ENCODE results near the gene RAB3GAP2.

The RAB3GAP2 gene

DNA sequence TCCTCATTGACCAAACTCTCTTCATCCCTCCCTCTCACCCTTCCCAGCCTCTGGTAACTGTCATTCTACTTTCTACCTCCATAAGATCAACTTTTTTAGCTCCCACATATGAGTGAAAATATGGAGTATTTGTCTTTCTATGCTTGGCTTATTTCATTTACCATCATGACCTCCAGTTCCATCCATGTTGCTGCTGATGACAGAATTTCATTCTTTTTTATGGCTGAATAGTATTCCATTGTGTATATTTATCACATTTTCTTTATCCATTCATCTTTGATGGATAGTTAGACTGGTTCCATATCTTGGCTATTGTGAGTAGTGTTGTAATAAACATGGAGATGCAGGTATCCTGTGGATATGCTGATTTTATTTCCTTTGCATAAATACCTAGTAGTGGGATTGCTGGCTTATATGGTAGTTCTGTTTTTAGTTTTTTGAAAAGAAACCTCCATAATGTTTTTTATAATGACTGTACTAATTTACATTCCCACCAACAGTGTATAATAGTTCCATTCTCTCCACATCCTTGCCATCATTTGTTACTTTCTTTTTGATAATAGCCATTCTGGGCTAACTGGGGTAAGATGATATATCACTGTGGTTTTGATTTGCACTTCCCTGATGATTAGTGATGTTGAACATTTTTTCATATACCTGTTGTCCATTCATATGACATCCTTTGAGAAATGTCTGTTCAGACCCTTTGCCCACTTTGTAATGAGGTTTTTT, 142.6 kb downstream of the RAB3GAP2 start:
- no peak overlapping the region for H3K4me3 ChIP-seq (ENCODE audit: low read depth, low read length)
- ChIA-PET POLR2A (no interaction called here), CTCF (no interaction called here)
- TF ChIP-seq, protein P1, sequence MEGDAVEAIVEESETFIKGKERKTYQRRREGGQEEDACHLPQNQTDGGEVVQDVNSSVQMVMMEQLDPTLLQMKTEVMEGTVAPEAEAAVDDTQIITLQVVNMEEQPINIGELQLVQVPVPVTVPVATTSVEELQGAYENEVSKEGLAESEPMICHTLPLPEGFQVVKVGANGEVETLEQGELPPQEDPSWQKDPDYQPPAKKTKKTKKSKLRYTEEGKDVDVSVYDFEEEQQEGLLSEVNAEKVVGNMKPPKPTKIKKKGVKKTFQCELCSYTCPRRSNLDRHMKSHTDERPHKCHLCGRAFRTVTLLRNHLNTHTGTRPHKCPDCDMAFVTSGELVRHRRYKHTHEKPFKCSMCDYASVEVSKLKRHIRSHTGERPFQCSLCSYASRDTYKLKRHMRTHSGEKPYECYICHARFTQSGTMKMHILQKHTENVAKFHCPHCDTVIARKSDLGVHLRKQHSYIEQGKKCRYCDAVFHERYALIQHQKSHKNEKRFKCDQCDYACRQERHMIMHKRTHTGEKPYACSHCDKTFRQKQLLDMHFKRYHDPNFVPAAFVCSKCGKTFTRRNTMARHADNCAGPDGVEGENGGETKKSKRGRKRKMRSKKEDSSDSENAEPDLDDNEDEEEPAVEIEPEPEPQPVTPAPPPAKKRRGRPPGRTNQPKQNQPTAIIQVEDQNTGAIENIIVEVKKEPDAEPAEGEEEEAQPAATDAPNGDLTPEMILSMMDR (IDR thresholded peaks at IDR 0.05; ENCODE audit: insufficient read depth, low read length, missing control alignments): no peak
- DNase-seq (ENCODE audit: low read depth, low spot score): no peak

DNA sequence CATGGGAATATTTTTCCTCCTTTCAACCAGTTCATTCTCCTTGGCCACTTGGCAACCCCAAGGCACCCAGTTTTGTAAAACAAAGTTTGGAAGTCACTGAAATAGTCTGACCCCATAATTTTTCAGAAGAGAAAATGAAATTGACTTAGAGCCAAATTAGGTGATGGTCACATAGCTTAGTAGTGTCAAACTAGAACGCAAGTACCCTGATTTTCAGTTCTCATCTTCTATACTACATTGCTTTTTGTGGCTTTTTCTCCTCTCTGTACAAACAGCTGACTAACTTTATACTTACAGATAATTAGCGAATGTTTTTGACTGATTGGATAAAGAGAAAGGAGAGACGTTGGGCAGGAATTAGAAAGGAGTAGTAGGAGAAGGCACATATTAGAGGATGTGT, 145.2 kb downstream of the RAB3GAP2 start:
- TF ChIP-seq, protein P1 (IDR thresholded peaks at IDR 0.05; ENCODE audit: insufficient read depth, low read length, missing control alignments): no peak
- POLR2A ChIA-PET: no interaction called here
- CTCF ChIA-PET: no interaction called here
- H3K4me3 ChIP-seq (ENCODE audit: low read depth, low read length): no peak overlapping the region
- DNase-seq (ENCODE audit: low read depth, low spot score): no peak

DNA sequence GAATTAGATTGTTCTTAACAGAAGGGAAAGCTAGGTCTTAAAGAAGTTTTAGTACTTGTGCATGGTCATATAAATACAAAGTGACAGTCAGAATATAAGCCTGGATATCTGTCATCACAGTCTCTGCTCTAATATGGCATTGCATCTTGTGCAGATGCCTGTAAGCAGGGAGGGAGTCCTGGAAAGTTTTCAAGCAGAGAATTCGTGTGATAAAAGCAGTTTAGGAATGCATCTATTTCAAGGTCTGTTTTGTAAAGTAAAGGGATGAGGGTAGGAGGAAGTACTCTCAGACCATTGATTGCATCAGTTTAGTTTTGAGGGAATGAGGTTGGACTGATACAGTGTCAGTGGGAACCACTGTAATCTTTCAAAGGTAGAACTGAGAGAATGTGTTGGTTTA, 147.7 kb downstream of the RAB3GAP2 start:
- TF ChIP-seq, protein P1 (IDR thresholded peaks at IDR 0.05; ENCODE audit: insufficient read depth, low read length, missing control alignments): no peak
- no peak overlapping the region for H3K4me3 ChIP-seq (ENCODE audit: low read depth, low read length)
- POLR2A ChIA-PET: no interaction called here
- peak; percentile 51 for DNase-seq (ENCODE audit: low read depth, low spot score)
- CTCF ChIA-PET: interaction anchor here (0.6 to 1.8 kb wide), 8 partner anchors 11 to 286 kb away, joined by 3 to 8 read pairs (median 3); partner anchors contain the start of gene BPNT1

DNA sequence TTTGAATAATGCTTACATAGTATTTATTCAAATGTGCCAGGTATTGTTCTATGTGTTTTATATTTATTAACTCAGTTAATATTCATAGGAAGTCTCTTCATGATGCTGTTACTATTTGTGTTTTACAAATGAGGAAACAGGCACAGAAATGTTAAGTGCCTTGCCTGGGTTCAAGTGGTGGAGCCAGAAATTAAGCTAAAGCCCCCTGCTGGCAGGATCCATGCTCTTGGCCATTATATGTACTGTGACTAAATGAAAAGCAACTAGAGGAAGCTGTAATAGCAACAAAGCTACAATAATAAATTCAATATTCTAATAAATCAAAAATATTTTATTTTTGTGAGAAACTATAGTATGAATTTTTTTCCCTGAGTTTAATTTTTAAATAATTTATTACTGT, 148.4 kb downstream of the RAB3GAP2 start:
- DNase-seq (ENCODE audit: low read depth, low spot score): no peak
- H3K4me3 ChIP-seq (ENCODE audit: low read depth, low read length): no peak overlapping the region
- ChIA-PET POLR2A (no interaction called here), CTCF (interaction anchor here (0.6 to 1.8 kb wide), 8 partner anchors 11 to 286 kb away, joined by 3 to 8 read pairs (median 3); partner anchors contain the start of gene BPNT1)
- TF ChIP-seq, protein P1 (IDR thresholded peaks at IDR 0.05; ENCODE audit: insufficient read depth, low read length, missing control alignments): no peak

DNA sequence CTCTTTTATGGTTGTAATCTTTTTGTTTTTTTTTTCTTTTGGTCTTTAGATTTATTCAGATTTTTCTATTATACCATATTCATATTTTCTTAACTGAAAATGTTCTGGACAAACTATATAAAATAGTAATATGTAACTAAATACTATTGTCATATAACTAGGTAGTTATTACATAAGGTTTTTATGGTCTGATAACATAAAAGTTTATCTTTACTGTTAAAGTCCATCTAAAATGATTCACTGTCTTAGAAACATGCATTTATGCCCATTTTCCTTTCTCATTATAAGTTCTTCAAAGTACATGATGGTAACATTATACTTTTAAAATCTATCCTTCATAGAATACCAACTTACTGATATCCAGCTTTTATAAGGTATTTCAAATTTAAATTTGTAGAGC, 149.2 kb downstream of the RAB3GAP2 start:
- DNase-seq (ENCODE audit: low read depth, low spot score): no peak
- CTCF ChIA-PET: interaction anchor here (1.4 kb wide), 3 partner anchors 10 to 15 kb away, joined by 3 to 8 read pairs (median 4); no protein-coding TSS in a partner anchor
- POLR2A ChIA-PET: no interaction called here
- no peak overlapping the region for H3K4me3 ChIP-seq (ENCODE audit: low read depth, low read length)
- TF ChIP-seq, protein P1 (IDR thresholded peaks at IDR 0.05; ENCODE audit: insufficient read depth, low read length, missing control alignments): no peak

DNA sequence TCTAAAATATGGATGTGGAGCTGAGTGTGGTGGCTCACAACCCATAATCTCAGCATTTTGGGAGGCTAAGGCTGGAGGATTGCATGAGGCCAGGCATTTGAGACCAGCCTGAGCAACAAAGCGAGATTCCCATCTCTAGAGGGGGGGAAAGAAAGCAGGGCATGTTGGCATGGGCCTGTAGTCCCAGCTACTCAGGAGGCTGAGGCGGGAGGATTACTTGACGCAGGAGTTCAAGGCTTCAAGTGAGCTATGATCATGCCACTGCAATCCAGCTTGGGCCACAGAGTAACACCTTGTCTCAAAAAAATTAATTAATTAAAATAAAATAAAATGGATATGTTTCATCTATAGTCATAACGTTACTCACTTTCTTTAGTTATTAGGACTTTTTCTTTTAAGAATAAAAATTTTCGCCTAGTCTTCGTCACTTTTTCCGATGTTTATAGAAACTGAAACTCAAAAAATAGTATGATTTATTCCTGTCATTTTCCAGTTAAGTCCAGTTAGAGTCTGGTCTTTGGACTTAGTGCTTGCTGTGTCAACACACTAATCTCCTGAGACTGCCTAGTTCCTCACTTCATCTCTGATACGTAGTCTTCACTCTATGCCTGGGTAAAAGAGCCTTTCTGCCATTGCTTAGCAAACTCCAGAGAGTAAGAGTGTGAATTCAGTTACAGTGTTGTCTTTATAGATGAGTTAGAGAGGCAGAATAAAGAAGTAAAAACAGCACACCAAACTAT, 150.3 kb downstream of the RAB3GAP2 start:
- TF ChIP-seq, protein P1 (IDR thresholded peaks at IDR 0.05; ENCODE audit: insufficient read depth, low read length, missing control alignments): no peak
- DNase-seq (ENCODE audit: low read depth, low spot score): no peak
- CTCF ChIA-PET: interaction anchor here (1.4 kb wide), 2 partner anchors 10 to 14 kb away, joined by 3 to 4 read pairs; no protein-coding TSS in a partner anchor
- POLR2A ChIA-PET: no interaction called here
- no peak overlapping the region for H3K4me3 ChIP-seq (ENCODE audit: low read depth, low read length)
